ENCODE measurements around the gene ARID3C. TPM values are rescaled to one million over a fixed set of nuclear protein-coding genes. Genes with fewer than 3 reads are reported as not detected.

The ARID3C gene
- total RNA-seq, 2 experiments from 2014 or later: 0.25 to 0.34 TPM

DNA sequence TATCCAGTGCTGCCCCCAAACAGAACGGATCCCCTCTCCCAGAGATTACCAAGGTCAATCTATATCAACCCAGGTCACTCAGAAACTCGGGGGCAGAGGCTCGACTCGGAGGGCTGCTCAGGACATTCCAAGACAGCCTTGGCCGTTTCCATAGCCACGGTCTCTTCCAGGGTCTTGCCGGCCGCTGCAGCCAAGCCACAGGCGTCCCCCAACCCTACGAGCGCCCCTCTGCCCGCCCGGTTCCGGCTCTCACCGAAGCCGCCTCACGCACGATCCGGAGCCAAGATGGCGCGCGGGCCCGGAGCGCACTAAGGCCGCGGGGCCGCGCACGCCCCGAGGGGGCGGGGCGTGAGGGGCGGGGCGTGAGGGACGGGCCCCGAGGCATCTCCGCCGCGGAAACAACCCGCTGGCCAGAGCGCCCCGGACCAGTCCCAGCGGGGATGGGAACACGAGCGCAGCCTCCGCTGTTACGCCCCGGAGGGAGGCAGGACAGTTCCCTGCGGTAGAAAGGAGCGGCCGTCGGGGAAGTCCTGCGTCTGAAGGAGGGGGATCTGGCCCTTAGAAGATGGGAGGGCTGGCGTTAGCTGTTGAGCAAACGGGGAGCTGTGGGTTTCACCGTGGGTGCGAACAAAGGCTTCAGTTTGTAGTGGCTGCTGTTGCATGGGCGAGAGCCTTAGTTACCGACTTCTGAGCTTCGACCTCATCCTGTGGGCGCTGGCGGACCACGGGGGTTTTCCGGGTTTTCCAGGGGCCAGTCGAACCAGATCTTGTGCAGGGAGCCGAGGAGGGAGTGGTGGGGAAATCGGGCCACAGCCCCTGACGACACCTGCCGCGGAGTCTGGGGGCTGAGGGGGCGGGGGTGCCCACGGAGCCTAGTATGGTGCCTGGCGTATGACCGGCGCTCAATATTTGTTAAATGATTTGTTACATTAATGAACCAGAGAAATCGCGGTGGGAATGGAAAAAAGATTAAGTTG is 16.8 kb downstream of the ARID3C start, which contains the start of gene RPP25L:
Gene RPP25L, minus strand, starts transcription at position 287 of the 977 bp plus-strand sequence. CDS start 801 bp downstream, outside the sequence.
- Histone ChIP-seq H3K4me3 (ENCODE audit: low read length) (peak within 1 kb of the TSS; percentile 95), H3K9me3 (ENCODE audit: control insufficient read depth in 1 of 2, insufficient read depth in 1 of 2, low read length in 2 of 2) (peaks cover 0 to 3% of the 10 kb centered on the region in 2 experiments), H3K27me3 (ENCODE audit: control insufficient read depth in 1 of 2, insufficient read depth in 2 of 2, low read length in 2 of 2) (no peaks in the 10 kb centered on the region), H3K4me1 (ENCODE audit: insufficient read depth, low read length) (peaks cover 28% of the 10 kb centered on the region), H3K27ac (ENCODE audit: low read depth in 1 of 2, low read length in 2 of 2) (peak within 1 kb of the TSS; percentile 79 to 83), H3K36me3 (ENCODE audit: insufficient read depth, low read length) (peaks cover 27% of the 10 kb centered on the region)
- peak; percentile 91 for ATAC-seq (ENCODE audit: poor library complexity)
- TF ChIP-seq, protein P1, sequence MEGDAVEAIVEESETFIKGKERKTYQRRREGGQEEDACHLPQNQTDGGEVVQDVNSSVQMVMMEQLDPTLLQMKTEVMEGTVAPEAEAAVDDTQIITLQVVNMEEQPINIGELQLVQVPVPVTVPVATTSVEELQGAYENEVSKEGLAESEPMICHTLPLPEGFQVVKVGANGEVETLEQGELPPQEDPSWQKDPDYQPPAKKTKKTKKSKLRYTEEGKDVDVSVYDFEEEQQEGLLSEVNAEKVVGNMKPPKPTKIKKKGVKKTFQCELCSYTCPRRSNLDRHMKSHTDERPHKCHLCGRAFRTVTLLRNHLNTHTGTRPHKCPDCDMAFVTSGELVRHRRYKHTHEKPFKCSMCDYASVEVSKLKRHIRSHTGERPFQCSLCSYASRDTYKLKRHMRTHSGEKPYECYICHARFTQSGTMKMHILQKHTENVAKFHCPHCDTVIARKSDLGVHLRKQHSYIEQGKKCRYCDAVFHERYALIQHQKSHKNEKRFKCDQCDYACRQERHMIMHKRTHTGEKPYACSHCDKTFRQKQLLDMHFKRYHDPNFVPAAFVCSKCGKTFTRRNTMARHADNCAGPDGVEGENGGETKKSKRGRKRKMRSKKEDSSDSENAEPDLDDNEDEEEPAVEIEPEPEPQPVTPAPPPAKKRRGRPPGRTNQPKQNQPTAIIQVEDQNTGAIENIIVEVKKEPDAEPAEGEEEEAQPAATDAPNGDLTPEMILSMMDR (IDR thresholded peaks at IDR 0.05): no peak
- no peaks in the 10 kb centered on the region for H3K9me3 Mint-ChIP-seq
- H3K36me3 Mint-ChIP-seq (ENCODE audit: low read depth): peaks cover 46% of the 10 kb centered on the region
- H3K4me1 Mint-ChIP-seq (ENCODE audit: low read depth): peaks cover 24% of the 10 kb centered on the region
- peak within 1 kb of the TSS; percentile 84 for H3K4me3 Mint-ChIP-seq
- ChIA-PET POLR2A (interaction anchor here (0.6 to 2.5 kb wide), 10 partner anchors 8 to 233 kb away, joined by 3 to 23 read pairs (median 5); partner anchors contain the start of genes ARID3C, DCTN3, GALT and SIGMAR1), CTCF (interaction anchor here (1.4 to 4.2 kb wide), 5 partner anchors 17 to 90 kb away, joined by 3 to 41 read pairs (median 8); partner anchors contain the start of genes ARID3C and GALT)
- intact Hi-C loops (cut with DNase I, micrococcal nuclease): loop anchor here (1.0 to 10.0 kb wide), 11 partner anchors 22 to 567 kb away; partner anchors contain the start of genes DNAI1 (in 2 of the 2), FAM219A (in 2 of the 2), ENHO (in 1 of the 2) and GALT (in 1 of the 2)
- H3K27me3 Mint-ChIP-seq: no peaks in the 10 kb centered on the region
- DNase-seq: peak; percentile 64 to 94 (median 82)
- H3K27ac Mint-ChIP-seq: peak within 1 kb of the TSS; percentile 40

DNA sequence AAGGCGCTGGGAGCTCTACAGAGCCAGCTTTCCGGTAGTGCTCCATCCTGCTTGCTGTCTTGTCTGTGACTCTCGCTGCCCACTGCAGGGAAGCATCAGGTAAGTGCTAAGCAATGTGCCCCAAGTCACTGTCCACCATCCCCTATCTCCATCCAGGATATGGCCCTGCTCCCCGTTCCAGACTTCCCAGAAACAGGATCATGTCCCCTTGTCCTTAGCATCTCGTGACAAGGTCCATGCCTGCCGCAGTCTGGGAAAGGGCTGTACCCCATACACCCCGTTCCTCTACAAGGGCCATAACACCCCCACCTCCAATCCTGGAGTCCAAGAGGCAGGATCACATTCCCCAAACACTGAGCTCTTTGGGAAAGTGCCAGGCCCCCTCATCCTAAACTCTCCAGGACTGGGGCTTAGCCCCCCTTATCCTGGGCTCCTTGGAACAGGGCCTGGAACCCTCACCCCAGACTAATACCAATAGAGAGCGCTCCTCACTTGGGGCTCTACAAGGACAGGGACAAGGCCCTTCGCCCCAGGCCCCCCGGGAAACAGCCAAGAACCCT is 17.5 kb downstream of the ARID3C start:
- Mint-ChIP-seq H3K27me3 (no peaks in the 10 kb centered on the region), H3K36me3 (ENCODE audit: low read depth) (peaks cover 39% of the 10 kb centered on the region), H3K27ac (peak overlapping the region; percentile 40), H3K4me3 (peak overlapping the region; percentile 84), H3K4me1 (ENCODE audit: low read depth) (peaks cover 24% of the 10 kb centered on the region), H3K9me3 (no peaks in the 10 kb centered on the region)
- TF ChIP-seq, protein P1 (IDR thresholded peaks at IDR 0.05): no peak
- H3K27ac ChIP-seq (ENCODE audit: low read depth in 1 of 2, low read length in 2 of 2): peak overlapping the region; percentile 79 to 83
- H3K4me3 ChIP-seq (ENCODE audit: low read length): peak overlapping the region; percentile 95
- H3K4me1 ChIP-seq (ENCODE audit: insufficient read depth, low read length): peaks cover 28% of the 10 kb centered on the region
- H3K36me3 ChIP-seq (ENCODE audit: insufficient read depth, low read length): peaks cover 19% of the 10 kb centered on the region
- POLR2A ChIA-PET: interaction anchor here (1.0 to 2.5 kb wide), 6 partner anchors 9 to 26 kb away, joined by 3 to 23 read pairs (median 6); partner anchors contain the start of genes ARID3C, DCTN3 and SIGMAR1
- intact Hi-C loops (cut with DNase I, micrococcal nuclease): loop anchor here (5.0 to 10.0 kb wide), 5 partner anchors 36 to 567 kb away; partner anchors contain the start of genes DNAI1 (in 1 of the 2), ENHO (in 1 of the 2), FAM219A (in 1 of the 2) and GALT (in 1 of the 2)
- H3K27me3 ChIP-seq (ENCODE audit: control insufficient read depth in 1 of 2, insufficient read depth in 2 of 2, low read length in 2 of 2): no peaks in the 10 kb centered on the region
- CTCF ChIA-PET: interaction anchor here (1.0 to 4.2 kb wide), 6 partner anchors 18 to 91 kb away, joined by 3 to 41 read pairs (median 6); partner anchors contain the start of genes ARID3C and GALT
- ATAC-seq (ENCODE audit: poor library complexity) (peak; percentile 6), DNase-seq (peak in 1 of 14 experiments; percentile 27)
- peaks cover 0 to 3% of the 10 kb centered on the region in 2 experiments for H3K9me3 ChIP-seq (ENCODE audit: control insufficient read depth in 1 of 2, insufficient read depth in 1 of 2, low read length in 2 of 2)

All from CD4-positive, alpha-beta T cell (primary cell).